IPS-11a (cell line): ENCODE results near the gene ACR.
"Not testable (repeated sequence)": the region's sequence is repeated elsewhere in the genome, so short reads cannot be mapped to it uniquely, and the experiment has no call there.

Source experiments
- H3K4me3 ChIP-seq: one replicate; pipeline ENCODE4 v1.5.1; 2013; ENCODE audit warnings: low read depth, low read length, control low read depth

ACR gene

GRCh38 chr22:50761829-50762228, 23.8 kb downstream of the ACR start:
- H3K4me3 ChIP-seq = not testable (repeated sequence)

GRCh38 chr22:50764288-50764687, 26.3 kb downstream of the ACR start:
- H3K4me3 ChIP-seq = not testable (repeated sequence)

DNA sequence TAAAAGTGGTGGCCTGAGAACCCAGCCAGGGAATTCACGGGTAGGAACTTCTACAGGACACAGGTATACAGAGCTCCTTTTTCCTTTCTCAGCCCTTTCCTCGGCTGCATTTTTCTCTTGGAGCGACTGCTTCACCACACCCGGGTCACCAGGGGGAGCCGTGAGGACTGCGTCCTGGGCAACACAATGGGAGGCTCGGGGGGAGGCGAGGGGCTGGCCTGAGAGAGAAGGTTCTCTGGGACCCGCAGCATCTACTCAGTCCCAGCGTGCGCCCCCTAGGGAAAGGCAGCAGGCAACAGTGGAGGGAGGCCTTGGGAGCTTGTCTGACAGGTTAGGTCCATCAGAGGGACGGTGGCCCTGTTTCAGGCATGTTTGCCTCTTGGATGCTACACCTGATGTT, 37.1 kb downstream of the ACR start:
- not testable (repeated sequence) for H3K4me3 ChIP-seq

DNA sequence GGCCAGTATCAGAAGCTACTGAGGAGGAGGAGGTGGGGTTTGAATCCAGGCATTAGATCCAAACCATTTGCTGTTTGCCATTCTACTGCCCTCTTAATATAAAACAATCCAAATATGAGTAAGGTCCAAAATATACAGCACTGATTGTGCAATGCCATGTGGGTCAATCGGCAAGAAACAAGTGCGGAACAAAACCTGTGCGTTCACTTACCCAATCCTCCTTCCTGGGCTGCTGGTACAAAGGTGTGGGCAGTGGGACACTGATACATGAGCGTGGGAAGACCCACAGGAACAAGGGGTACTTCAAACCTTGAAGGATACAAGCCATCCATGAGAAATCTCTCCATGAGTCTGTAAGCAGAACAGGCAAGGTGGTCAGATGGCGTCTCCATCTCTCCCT, 39.6 kb downstream of the ACR start:
- H3K4me3 ChIP-seq = not testable (repeated sequence)

- H3K4me3 ChIP-seq = not testable (repeated sequence)
Measured at GRCh38 chr22:50780244-50780643, 42.2 kb downstream of the ACR start.

GRCh38 chr22:50782253-50782652, 44.2 kb downstream of the ACR start:
- H3K4me3 ChIP-seq = not testable (repeated sequence)

DNA sequence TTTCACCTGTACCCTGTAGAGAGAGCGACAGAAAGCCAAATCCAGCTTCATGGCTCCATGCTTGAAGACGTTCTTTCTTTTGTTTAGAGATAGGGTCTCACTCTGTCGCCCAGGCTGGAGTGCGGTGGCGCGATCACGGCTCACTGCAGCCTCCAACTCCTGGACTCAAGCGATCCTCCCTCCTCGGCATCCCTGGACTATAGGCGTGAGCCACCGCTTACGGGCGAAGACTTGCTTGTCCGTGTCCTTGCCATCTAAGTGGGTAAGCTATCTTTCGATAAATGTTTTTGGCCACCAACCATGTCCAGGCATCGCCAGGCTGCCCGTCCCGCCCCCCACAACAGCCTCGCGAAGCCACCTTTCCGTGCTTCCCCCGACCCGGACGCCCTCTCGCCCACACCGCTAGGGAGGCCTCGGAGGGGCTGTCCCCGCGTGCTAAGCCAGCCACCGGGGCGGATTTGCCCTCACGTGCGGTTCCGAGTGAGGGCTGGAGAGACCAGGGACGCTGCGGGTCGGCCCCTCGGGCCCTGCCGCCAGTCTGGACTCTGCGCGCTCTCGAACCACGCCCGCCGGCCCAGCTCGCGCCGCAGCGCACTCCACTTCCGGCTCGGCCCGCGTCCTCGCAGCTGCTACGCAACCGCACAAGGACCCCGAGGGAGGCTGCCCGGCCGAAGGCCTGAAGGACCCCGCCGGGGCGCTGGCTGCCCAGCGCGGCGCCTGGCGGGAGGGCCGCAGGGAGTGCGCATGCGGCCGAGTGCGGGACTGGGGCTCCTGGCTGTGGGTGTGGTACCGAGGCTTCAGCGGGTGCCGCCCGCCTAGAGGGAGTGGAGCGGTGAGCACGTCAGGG, 45.3 kb downstream of the ACR start, which contains the start of gene RABL2B:
TSS of gene RABL2B (minus strand) at position 604 of the 847 bp plus-strand sequence. CDS start 1,342 bp downstream, outside the sequence.
- peak within 1 kb of the TSS; percentile 42 for H3K4me3 ChIP-seq

DNA sequence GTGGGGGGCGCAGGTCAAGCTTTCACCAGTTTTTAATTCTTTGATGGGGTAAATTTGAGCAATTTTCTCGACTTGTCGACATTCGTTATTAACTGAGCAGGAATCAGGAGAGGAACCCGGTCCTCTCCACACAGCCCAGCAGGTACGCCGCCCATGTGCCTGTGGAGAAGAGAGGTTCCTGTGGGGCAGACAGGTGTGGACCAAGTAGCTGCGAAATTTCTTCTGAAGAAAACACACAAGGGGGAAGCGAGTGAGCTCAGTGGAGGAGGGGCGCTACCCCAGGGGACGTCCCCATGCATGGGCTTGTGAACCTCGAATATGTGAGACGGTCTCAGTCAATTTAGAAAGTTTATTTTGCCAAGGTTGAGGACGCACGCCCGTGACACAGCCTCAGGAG, 45.9 kb downstream of the ACR start:
- H3K4me3 ChIP-seq = peak overlapping the region; percentile 30

DNA sequence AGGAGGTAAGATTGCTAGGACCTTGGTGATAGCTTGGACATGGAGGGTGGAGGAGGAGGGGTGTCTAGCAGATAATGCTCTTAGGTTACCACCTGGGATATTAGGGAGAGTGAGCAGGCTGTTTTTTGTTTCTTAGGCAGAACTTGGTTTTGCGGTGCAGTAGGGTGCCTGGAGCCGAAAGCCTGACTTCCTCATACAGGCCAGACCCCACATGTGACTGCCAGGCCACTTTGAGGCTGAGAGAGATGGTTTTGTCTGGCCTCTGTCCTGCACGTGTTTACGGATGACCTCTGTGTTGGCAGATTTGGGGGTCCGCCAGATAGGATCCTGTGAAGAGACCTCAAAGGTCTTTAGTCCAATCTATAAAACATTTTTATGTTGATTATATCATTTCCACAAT, 47.3 kb downstream of the ACR start:
- not testable (repeated sequence) for H3K4me3 ChIP-seq

GRCh38 chr22:50786936-50787335, 48.9 kb downstream of the ACR start:
- H3K4me3 ChIP-seq = not testable (repeated sequence)
